SK-N-SH treated with all-trans-retinoic acid at 6 μM for 48 hours (cell line): ENCODE data around the gene PRR4.

ENCODE experiments used
- ATAC-seq: fragments of 200-7000 bp; cut with Tn5 transposase; 3 replicates; pipeline ENCODE4 v1.9.1; 2020; ENCODE audit warnings: mild to moderate bottlenecking, moderate library complexity
- ARNTL ChIP-seq: fragments of 450-650 bp; formaldehyde crosslinking; IDR thresholded peaks from 2 replicates; pipeline ENCODE4 v1.5.0; 2020; ENCODE audit warnings: low read depth, mild to moderate bottlenecking, moderate library complexity, borderline replicate concordance
- BACH2 ChIP-seq: fragments of 250-450 bp; sonication (Bioruptor Pico); IDR thresholded peaks from 2 replicates; pipeline ENCODE4 v1.9.0; 2021; ENCODE audit warnings: mild to moderate bottlenecking, borderline replicate concordance
- CSDC2 ChIP-seq: fragments of 250-450 bp; sonication (Bioruptor Pico); IDR thresholded peaks from 2 replicates; pipeline ENCODE4 v1.5.0; 2020; ENCODE audit warnings: mild to moderate bottlenecking, moderate library complexity
- ESRRG ChIP-seq: fragments of 250-450 bp; sonication (Bioruptor Pico); IDR thresholded peaks from 2 replicates; pipeline ENCODE4 v1.6.1; 2021; ENCODE audit warnings: mild to moderate bottlenecking
- GLIS3 ChIP-seq: fragments of 250-450 bp; sonication (Bioruptor Pico); IDR thresholded peaks from 2 replicates; pipeline ENCODE4 v1.5.0; 2020; ENCODE audit warnings: mild to moderate bottlenecking, moderate library complexity
- ISL1 ChIP-seq: fragments of 250-450 bp; sonication (Bioruptor Pico); IDR thresholded peaks from 2 replicates; pipeline ENCODE4 v2.1.2; 2022; ENCODE audit warnings: mild to moderate bottlenecking, moderate library complexity
- RARB ChIP-seq: fragments of 250-450 bp; sonication (Bioruptor Pico); IDR thresholded peaks from 2 replicates; pipeline ENCODE4 v1.8.0; 2021; ENCODE audit warnings: mild to moderate bottlenecking, moderate library complexity
- SNAI2 ChIP-seq: fragments of 250-450 bp; sonication (Bioruptor Pico); IDR thresholded peaks from 2 replicates; pipeline ENCODE4 v1.5.0; 2020; ENCODE audit warnings: mild to moderate bottlenecking, moderate library complexity
- TCF4 ChIP-seq: fragments of 250-450 bp; sonication (Bioruptor Pico); IDR thresholded peaks from 2 replicates; pipeline ENCODE4 v1.8.0; 2021; ENCODE audit warnings: mild to moderate bottlenecking, moderate library complexity, borderline replicate concordance
- TOX ChIP-seq: fragments of 250-450 bp; sonication (Bioruptor Pico); IDR thresholded peaks from 2 replicates; pipeline ENCODE4 v1.8.0; 2021; ENCODE audit warnings: mild to moderate bottlenecking, moderate library complexity, borderline replicate concordance
- ZC3H10 ChIP-seq: fragments of 250-450 bp; sonication (Bioruptor Pico); IDR thresholded peaks from 2 replicates; pipeline ENCODE4 v1.5.1; 2021; ENCODE audit warnings: mild to moderate bottlenecking, moderate library complexity
- ZFP3 ChIP-seq: fragments of 250-450 bp; sonication (Bioruptor Pico); IDR thresholded peaks from 2 replicates; pipeline ENCODE4 v1.5.0; 2020; ENCODE audit warnings: mild to moderate bottlenecking, moderate library complexity
- ZFP30 ChIP-seq: fragments of 450-650 bp; formaldehyde crosslinking; IDR thresholded peaks from 2 replicates; pipeline ENCODE4 v1.5.0; 2022; ENCODE audit warnings: mild to moderate bottlenecking, moderate library complexity
- ZNF70 ChIP-seq: fragments of 450-650 bp; formaldehyde crosslinking; IDR thresholded peaks from 2 replicates; pipeline ENCODE4 v1.5.0; 2020; ENCODE audit warnings: mild to moderate bottlenecking, moderate library complexity
- ZNF8 ChIP-seq: fragments of 450-650 bp; formaldehyde crosslinking; IDR thresholded peaks from 2 replicates; pipeline ENCODE4 v1.5.0; 2020; ENCODE audit warnings: mild to moderate bottlenecking, moderate library complexity
- TF ChIP-seq, protein P1 (sequence below): fragments of 250-450 bp; sonication (Bioruptor Pico); IDR thresholded peaks from 2 replicates; pipeline ENCODE4 v1.5.0; 2020; ENCODE audit warnings: mild to moderate bottlenecking, moderate library complexity
- TF ChIP-seq, protein P2 (sequence below): fragments of 250-450 bp; sonication (Bioruptor Pico); IDR thresholded peaks from 2 replicates; pipeline ENCODE4 v1.5.1; 2020; ENCODE audit warnings: low read depth, mild to moderate bottlenecking, moderate library complexity
- TF ChIP-seq, protein P3 (sequence below): fragments of 250-450 bp; sonication (Bioruptor Pico); IDR thresholded peaks from 2 replicates; pipeline ENCODE4 v1.5.1; 2021; ENCODE audit warnings: mild to moderate bottlenecking, moderate library complexity
- TF ChIP-seq, protein P4 (sequence below): fragments of 250-450 bp; sonication (Bioruptor Pico); IDR thresholded peaks from 2 replicates; pipeline ENCODE4 v1.8.0; 2020; ENCODE audit warnings: mild to moderate bottlenecking, moderate library complexity, borderline replicate concordance

Gene PRR4

DNA sequence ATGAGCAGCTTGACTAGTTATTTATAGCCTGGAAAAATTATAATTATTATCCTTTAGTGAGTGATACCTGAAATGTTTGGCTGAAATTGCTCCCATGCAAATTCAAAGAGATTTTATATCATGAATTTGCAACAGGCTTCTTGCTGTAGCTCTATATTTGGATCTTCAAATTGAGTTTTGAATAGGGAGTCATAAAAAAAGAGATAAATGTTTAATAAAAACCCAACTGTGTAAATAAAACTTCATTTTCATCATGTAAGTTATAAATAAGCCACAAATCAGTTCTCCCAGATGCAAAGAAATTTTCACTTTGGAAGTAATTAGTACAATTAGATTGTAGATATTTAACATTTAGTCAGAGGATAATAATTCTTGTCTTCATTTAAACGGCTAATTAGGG lies 42.1 kb downstream of the PRR4 start, which contains the start of gene TAS2R8 (continued):
- TF ChIP-seq, protein P1, sequence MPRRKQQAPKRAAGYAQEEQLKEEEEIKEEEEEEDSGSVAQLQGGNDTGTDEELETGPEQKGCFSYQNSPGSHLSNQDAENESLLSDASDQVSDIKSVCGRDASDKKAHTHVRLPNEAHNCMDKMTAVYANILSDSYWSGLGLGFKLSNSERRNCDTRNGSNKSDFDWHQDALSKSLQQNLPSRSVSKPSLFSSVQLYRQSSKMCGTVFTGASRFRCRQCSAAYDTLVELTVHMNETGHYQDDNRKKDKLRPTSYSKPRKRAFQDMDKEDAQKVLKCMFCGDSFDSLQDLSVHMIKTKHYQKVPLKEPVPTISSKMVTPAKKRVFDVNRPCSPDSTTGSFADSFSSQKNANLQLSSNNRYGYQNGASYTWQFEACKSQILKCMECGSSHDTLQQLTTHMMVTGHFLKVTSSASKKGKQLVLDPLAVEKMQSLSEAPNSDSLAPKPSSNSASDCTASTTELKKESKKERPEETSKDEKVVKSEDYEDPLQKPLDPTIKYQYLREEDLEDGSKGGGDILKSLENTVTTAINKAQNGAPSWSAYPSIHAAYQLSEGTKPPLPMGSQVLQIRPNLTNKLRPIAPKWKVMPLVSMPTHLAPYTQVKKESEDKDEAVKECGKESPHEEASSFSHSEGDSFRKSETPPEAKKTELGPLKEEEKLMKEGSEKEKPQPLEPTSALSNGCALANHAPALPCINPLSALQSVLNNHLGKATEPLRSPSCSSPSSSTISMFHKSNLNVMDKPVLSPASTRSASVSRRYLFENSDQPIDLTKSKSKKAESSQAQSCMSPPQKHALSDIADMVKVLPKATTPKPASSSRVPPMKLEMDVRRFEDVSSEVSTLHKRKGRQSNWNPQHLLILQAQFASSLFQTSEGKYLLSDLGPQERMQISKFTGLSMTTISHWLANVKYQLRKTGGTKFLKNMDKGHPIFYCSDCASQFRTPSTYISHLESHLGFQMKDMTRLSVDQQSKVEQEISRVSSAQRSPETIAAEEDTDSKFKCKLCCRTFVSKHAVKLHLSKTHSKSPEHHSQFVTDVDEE (CRISPR knock-in tag), result no peak
- TF ChIP-seq BACH2 (CRISPR knock-in tag) (no peak), ZNF8 (CRISPR knock-in tag) (no peak), TCF4 (no peak), ZNF70 (CRISPR knock-in tag) (no peak), ISL1 (CRISPR knock-in tag) (no peak), GLIS3 (CRISPR knock-in tag) (no peak), RARB (CRISPR knock-in tag) (no peak)
- TF ChIP-seq, protein P2, sequence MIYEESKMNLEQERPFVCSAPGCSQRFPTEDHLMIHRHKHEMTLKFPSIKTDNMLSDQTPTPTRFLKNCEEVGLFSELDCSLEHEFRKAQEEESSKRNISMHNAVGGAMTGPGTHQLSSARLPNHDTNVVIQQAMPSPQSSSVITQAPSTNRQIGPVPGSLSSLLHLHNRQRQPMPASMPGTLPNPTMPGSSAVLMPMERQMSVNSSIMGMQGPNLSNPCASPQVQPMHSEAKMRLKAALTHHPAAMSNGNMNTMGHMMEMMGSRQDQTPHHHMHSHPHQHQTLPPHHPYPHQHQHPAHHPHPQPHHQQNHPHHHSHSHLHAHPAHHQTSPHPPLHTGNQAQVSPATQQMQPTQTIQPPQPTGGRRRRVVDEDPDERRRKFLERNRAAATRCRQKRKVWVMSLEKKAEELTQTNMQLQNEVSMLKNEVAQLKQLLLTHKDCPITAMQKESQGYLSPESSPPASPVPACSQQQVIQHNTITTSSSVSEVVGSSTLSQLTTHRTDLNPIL (CRISPR knock-in tag), result no peak

DNA sequence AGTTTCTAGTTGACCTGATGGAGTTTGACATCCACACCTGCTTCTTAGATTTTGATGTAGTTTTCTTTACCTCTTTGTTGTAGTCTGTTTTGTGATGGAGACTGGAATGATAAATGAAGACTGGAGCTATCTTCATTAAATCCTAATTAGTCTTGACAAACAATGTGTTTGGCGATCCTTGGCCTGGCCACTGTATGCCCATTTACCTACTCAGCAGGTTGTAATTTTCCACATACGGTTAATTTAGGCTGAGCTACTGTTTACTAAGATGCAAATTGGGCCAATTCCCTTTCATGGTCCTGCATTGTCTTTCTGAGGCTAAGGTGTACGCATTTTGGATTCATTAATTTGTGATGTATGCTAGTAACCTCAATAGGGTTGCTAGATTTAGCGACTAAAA lies 46.7 kb downstream of the PRR4 start, which contains the start of gene TAS2R7:
Gene TAS2R7, minus strand, starts transcription at position 41 of the 400 bp plus-strand sequence. CDS start 57 bp downstream, outside the sequence.
- no peak for TF ChIP-seq CSDC2 (CRISPR knock-in tag)
- TF ChIP-seq SNAI2 (CRISPR knock-in tag), result no peak
- TF ChIP-seq, protein P1 (CRISPR knock-in tag), result no peak
- TF ChIP-seq ZNF70 (CRISPR knock-in tag), result no peak
- no peak for ATAC-seq

DNA sequence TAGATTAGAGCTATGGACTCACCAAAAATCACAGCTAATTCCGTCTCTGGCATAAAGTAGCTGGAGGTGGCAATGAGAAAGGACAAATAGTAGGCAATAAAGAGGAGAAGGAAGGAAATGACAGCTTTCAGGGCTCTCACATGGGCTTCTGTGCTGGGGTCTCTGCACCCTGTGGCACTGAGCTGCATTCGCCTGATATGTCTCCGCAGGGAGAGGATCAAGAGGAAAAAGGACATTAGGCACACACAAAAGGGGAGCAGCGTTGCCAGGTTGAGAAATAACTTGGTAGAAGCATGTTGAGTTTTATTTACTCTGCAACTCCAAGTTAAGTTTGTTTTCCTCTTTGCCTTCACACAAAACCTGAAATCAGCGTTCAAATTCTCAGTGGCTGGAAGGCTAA lies 47.5 kb downstream of the PRR4 start:
- TF ChIP-seq, protein P3, sequence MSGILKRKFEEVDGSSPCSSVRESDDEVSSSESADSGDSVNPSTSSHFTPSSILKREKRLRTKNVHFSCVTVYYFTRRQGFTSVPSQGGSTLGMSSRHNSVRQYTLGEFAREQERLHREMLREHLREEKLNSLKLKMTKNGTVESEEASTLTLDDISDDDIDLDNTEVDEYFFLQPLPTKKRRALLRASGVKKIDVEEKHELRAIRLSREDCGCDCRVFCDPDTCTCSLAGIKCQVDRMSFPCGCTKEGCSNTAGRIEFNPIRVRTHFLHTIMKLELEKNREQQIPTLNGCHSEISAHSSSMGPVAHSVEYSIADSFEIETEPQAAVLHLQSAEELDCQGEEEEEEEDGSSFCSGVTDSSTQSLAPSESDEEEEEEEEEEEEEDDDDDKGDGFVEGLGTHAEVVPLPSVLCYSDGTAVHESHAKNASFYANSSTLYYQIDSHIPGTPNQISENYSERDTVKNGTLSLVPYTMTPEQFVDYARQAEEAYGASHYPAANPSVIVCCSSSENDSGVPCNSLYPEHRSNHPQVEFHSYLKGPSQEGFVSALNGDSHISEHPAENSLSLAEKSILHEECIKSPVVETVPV, result no peak
- TF ChIP-seq, protein P2 (CRISPR knock-in tag), result no peak
- TF ChIP-seq ZNF70 (CRISPR knock-in tag), result no peak
- no peak for TF ChIP-seq BACH2 (CRISPR knock-in tag)
- TF ChIP-seq, protein P4, sequence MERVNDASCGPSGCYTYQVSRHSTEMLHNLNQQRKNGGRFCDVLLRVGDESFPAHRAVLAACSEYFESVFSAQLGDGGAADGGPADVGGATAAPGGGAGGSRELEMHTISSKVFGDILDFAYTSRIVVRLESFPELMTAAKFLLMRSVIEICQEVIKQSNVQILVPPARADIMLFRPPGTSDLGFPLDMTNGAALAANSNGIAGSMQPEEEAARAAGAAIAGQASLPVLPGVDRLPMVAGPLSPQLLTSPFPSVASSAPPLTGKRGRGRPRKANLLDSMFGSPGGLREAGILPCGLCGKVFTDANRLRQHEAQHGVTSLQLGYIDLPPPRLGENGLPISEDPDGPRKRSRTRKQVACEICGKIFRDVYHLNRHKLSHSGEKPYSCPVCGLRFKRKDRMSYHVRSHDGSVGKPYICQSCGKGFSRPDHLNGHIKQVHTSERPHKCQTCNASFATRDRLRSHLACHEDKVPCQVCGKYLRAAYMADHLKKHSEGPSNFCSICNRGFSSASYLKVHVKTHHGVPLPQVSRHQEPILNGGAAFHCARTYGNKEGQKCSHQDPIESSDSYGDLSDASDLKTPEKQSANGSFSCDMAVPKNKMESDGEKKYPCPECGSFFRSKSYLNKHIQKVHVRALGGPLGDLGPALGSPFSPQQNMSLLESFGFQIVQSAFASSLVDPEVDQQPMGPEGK, result no peak
- TF ChIP-seq RARB (CRISPR knock-in tag), result no peak
- no peak for TF ChIP-seq TOX (CRISPR knock-in tag)
- no peak for TF ChIP-seq TCF4
- no peak for TF ChIP-seq ZC3H10 (CRISPR knock-in tag)
- TF ChIP-seq ARNTL (CRISPR knock-in tag), result no peak
- no peak for TF ChIP-seq CSDC2 (CRISPR knock-in tag)
- TF ChIP-seq SNAI2 (CRISPR knock-in tag), result no peak
- TF ChIP-seq ZFP3, result no peak
- no peak for TF ChIP-seq ESRRG
- no peak for TF ChIP-seq ZFP30 (CRISPR knock-in tag)
- TF ChIP-seq ZNF8 (CRISPR knock-in tag), result no peak
- TF ChIP-seq, protein P1 (CRISPR knock-in tag), result no peak
- no peak for TF ChIP-seq ISL1 (CRISPR knock-in tag)
- no peak for ATAC-seq
